ENCODE results near the gene ACTMAP. TPM values are rescaled to one million over a fixed set of nuclear protein-coding genes. Genes with fewer than 3 reads are reported as not detected.

The ACTMAP gene
- total and polyA plus RNA-seq, 9 of the 15 experiments (the other 6 are each of a cell fraction or from before 2014, with no cell fraction given): 1.7 to 16.6 (median 4.9) TPM

- peak; percentile 42 to 74; a peak in 3 of 4 replicates for TF ChIP-seq MLLT1 (IDR thresholded peaks at IDR 0.05)
- TF ChIP-seq NONO (IDR thresholded peaks at IDR 0.05; ENCODE audit: low read depth in 2 of 2, low read length in 1 of 2): no peak
- no peak for TF ChIP-seq HSF4 (CRISPR knock-in tag; IDR thresholded peaks at IDR 0.05; ENCODE audit: borderline replicate concordance)
- no peak for TF ChIP-seq PRPF4 (IDR thresholded peaks at IDR 0.05; ENCODE audit: insufficient read depth, low read depth, low read length, poor library complexity, severe bottlenecking)
- no peak for TF ChIP-seq POLR3G (IDR thresholded peaks at IDR 0.05; ENCODE audit: extremely low read depth, insufficient read length, insufficient replicate concordance)
- TF ChIP-seq FOXJ2 (tag; IDR thresholded peaks at IDR 0.05): no peak
- TF ChIP-seq DPF2 (IDR thresholded peaks at IDR 0.05): peak; percentile 82
- no peak for TF ChIP-seq ZNF780A (CRISPR knock-in tag; IDR thresholded peaks at IDR 0.05)
- TF ChIP-seq ETV1 (tag; conservative IDR thresholded peaks at IDR 0.05; ENCODE audit: low read depth): peak; percentile 87
- no peak for TF ChIP-seq ZMIZ1 (IDR thresholded peaks at IDR 0.05; ENCODE audit: low read depth in 2 of 2, low read length in 2 of 2)
- TF ChIP-seq CHD4 (IDR thresholded peaks at IDR 0.05; ENCODE audit: insufficient read depth, insufficient replicate concordance, low read depth, low read length, poor library complexity, severe bottlenecking): no peak
- no peak for TF ChIP-seq ZFP91 (CRISPR knock-in tag; IDR thresholded peaks at IDR 0.05)
- TF ChIP-seq RBM15 (IDR thresholded peaks at IDR 0.05; ENCODE audit: insufficient read depth, low read length): no peak
- TF ChIP-seq ZC3H8 (IDR thresholded peaks at IDR 0.05): no peak
- no peak for TF ChIP-seq SNRNP70 (optimal IDR thresholded peaks at IDR 0.05; ENCODE audit: low read depth, low read length)
- TF ChIP-seq CREBBP (IDR thresholded peaks at IDR 0.05; ENCODE audit: low read depth, low read length): no peak
- TF ChIP-seq CBX3 (IDR thresholded peaks at IDR 0.05; ENCODE audit: borderline replicate concordance in 1 of 2, low read length in 2 of 2): peak in 1 of 2 experiments; percentile 66; a peak in 1 of 3 replicates
- TF ChIP-seq KAT2B (IDR thresholded peaks at IDR 0.05; ENCODE audit: low read depth, low read length): no peak
- TF ChIP-seq SAFB (IDR thresholded peaks at IDR 0.05; ENCODE audit: borderline replicate concordance, low read depth, low read length): no peak
- TF ChIP-seq TCF15 (CRISPR knock-in tag; IDR thresholded peaks at IDR 0.05): peak; percentile 91; the same call in 1 of the 2 replicates
- peak; percentile 73 for TF ChIP-seq POLR2A (conservative IDR thresholded peaks at IDR 0.05)
These were observed at the start of gene ACTMAP (continued) for GRCh38 chr19:40750058-40750873.

Measured in K562 (cell line).